CD4-positive, alpha-beta T cell treated with Interleukin-6 for 4 hours (primary cell): ENCODE results near the gene SNRNP48.

ENCODE experiments used
- DNase-seq: peaks from one replicate; pipeline ENCODE4 v3.0.0-alpha.2; 2020; ENCODE audit warnings: mixed read lengths

SNRNP48 gene

DNA sequence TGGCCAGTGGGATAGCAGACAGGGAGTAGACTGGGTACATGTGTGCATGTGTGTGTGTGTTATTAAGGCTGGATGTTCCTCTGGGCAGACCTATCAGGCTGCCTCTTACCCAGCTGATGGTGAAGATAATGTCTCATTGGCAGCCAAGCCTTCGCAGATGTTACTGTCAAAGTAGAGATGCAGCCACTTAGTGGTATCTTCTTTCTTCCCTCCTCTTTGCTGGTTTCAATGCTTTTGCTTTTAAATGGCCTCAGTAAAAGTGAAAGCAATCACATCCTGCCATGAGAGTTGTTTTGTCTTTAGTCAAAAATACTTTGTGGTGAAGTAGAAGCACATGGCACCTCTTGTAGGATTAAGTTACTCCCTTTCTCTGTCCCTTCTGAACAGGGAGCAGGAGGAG is 57.5 kb downstream of the SNRNP48 start:
- DNase-seq: no peak

DNA sequence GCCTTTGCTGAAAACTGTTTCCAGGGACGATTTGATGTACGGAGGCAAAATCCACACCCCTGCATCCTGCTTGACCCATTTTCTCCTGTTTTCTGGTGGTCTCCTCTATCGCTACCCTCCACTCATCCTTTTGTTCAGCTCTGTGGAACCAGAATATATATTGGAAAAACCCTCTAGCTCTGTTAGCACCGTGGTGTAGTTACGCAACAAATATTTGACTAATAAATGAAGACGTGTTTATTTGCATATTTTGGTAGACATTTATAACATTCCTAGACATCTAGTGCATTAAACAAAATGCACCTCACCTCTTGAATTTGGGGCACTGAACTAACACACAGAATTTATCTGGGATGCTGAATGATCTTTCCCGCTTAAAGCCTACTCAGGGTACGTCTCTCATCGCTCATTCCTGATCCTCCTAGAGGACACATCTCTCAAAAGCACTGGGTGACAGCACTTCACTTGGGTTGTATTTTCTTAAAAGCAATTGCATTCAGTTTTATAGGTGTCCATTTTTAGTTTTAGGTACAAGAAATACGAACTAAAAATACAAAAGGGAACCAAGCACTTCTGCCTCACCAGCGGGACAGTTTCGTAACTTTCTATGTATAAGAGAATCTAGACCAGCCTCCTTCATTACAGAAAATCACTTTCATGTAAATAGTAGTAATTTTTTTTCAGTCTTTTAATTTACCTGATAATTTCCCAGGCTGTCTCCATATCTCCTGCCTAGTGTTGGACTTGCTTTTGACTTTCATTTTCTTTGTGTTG is 59.2 kb downstream of the SNRNP48 start:
- DNase-seq: no peak

DNA sequence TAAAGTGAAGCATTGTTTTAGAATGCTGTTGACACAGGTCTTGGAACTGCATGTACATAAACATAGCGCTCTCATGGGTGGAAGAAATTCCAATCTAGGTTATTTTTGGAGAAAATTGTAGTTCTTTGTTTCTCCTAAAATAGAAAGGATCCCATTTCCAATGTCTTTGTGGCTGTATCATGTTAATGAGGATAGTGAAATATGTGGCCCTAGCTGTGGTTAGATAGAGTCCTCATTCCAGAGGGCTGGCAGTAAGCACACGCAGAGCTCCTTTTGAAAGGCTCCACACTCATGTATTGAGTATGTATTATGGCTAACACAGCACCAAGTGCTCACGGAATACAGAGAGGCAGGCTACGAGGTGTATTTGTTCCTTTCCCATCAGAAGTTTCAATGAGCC is 60.9 kb downstream of the SNRNP48 start:
- DNase-seq: no peak

DNA sequence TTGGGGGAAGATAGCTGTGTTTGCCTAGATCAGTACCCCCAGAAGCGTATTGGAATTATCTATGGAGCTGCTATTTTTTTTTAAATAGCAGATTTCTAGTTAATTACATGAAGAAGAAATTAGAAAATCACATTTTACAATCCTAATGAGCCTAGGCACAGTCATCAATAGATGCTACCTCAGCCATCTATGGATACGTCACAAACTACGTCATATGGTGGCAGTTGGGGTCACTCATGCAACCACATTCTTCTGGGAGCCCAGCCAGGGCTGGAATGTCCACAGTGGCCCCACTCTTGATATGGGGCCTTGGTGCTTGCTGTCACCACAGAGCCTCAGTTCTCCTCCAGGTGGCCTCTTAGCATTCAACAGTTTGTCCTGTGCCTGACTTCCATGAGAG is 63.0 kb downstream of the SNRNP48 start:
- DNase-seq: no peak

DNA sequence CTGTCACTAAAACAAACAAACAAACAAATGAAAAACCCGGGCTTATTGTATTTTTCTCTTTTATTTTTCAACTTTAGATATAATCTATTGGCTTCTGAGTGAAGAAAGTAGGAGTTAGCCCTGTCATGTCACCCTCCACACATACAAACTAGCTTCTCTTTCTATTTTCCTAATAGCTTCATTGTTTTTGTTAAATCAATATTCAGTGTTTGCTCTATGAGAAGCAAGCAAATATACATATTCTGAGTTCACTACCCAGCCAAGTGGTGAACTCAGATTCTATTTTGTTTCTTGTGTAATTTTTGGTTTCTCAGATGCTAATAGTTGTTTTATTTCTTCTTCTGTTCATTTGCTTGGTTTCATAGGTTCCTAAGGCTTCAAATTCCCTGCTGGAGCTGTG is 66.4 kb downstream of the SNRNP48 start:
- no peak for DNase-seq

DNA sequence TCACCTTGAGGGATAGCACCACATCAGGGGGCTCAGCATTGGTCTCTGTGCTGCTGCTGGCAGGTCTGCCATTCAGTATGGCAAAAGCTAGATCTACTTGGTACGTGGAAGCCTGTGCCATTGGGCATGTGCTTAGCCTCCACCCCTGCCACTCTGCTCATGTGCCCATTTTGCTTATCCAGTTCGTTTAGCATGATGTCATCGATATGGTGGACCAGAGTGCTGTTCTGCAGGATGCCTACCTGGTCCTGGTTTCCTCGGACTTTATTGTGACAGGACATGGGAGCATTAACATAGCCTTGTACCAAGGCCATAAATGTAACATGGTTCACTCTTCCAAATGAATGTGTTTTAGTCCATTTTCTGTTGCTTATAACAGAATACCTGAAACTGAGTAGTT is 68.5 kb downstream of the SNRNP48 start:
- no peak for DNase-seq

DNA sequence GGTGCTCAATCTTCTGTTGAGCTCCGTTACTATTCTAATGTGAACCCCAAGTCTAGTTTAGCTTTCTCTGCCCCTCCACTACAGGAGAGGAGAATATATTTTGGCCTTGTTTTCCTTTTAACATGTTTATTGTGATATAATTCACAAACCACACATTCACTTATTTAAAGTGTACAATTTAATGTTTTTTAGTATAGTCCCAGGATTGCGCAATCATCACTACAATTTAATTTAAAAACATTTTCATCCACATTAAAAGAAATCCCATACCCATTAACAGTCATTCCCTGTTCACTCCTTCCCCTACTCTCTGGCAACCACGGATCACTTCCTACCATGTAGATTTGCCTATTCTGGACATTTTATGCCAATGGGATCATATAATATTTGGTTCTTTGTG is 71.4 kb downstream of the SNRNP48 start:
- no peak for DNase-seq
